HG03108 (cell line): Measurements from ENCODE around the gene A2ML1.
"Not testable (repeated sequence)": the region's sequence is repeated elsewhere in the genome, so short reads cannot be mapped to it uniquely, and the experiment has no call there.

ENCODE experiments used
- ATAC-seq: cut with Tn5 transposase; IDR thresholded peaks from one replicate; pipeline ENCODE4 v1.9.1; 2021; ENCODE audit warnings: moderate library complexity; ENCODE audit not compliant: unreplicated experiment

A2ML1 gene

DNA sequence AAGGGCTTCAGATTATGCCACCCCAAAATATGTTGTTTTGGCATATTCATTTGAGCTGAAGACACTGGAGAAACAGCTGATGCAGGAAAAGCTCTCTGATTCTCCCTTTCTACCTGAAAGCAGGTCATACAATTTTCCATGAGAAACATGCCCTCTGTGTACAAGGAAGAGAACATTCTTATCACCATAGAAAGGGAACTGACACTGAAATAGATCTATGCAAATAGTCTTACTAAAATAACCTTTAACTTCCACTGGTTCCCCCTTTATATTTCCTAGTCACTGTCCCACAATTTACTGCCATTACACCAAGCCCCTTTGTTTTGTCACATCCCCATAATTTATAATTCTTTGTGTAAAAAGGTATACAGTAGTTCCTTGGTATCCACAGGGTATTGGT, 82.2 kb downstream of the A2ML1 start:
- ATAC-seq: no peak

DNA sequence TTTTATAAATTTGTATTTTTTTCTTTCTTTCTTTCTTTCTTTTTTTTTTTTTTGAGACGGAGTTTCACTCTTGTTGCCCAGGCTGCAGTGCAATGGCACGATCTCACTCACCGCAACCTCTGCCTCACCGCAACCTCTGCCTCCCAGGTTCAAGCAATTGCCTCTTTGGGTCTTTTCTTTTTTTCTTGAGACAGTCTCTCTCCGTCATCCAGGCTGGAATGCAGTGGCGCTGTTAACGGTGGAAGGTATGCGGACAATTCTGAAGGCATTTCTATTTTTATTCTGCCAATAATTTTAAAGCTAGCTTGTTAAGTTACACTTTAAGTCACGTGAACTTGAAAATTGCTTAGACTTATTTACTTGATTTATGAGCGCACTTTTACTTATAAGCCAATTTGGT, 83.1 kb downstream of the A2ML1 start:
- ATAC-seq: no peak

DNA sequence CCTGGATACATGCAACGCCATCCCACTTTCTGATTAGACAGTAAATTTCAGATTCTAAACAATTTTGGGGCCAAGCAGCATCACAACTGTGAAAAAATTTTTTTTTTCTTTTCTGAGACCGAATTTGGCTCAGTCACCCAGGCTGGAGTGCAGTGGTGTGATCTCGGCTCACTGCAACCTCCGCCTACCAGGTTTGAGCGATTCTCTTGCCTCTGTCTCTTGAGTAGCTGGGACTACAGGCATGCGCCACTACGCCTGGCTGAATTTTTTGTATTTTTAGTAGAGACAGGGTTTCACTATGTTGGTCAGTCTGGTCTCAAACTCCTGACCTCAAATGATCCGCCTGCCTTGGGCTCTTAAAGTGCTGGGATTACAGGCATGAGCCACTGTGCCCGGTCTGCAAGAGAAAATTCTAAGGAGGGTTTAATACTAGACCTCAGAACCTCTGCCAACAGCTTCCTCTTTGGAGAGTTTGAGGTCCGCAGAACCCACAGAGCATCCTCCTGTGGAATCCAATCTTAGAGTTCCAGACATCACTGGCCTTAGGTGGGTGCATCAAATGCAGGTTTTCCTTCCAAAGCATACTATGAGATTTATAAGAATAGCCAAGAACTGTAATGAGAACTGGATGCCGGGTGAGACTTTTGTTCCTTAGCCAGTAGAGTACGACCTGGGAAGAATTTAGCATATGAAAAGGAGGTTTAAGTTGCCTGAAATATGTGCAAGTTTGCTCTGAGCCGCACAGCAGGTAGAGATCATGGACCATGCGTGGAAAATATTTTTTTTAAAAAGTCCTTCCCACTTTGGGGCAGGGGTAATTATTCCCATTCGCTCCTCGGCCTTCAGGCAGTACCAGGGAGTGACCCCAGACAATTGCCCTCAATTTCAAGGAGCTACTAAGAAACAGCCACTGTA, 84.1 kb downstream of the A2ML1 start:
- ATAC-seq: no peak

DNA sequence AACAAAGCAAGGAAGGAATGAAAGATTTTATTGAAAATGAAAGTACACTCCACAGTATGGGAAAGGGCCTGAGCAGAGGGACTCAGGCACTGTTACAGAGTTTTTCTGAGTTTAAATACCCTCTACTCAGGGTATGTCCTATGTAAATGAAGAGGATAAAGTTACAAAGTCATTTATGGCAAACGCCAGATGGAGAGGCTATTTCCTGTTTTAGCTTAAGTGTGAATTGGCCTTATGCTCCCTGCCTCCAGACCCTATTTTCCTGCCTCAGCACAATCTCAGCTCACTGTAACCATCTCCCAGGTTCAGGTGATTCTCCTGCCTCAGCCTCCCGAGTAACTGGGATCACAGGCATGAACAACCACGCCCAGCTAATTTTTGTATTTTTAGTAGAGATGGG, 85.1 kb downstream of the A2ML1 start:
- ATAC-seq: no peak

DNA sequence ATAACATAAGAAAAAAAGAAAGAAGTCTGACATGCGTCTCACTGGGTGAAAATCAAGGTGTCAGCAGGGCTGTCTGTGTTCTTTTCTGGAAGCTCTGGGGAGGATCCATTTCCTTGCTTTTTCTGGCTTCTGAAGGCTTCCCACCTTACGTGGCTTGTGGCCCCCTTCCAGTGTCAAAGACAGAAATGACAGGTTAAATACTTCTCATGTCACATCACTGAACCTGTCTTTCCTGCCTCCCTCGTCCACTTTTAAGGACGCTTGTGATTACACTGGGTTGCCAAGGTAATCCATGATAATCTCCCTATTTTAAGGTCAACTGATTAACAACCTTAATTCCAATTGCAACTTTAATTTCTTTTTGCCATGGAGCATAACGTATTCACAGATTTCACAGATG, 87.3 kb downstream of the A2ML1 start:
- no peak for ATAC-seq

DNA sequence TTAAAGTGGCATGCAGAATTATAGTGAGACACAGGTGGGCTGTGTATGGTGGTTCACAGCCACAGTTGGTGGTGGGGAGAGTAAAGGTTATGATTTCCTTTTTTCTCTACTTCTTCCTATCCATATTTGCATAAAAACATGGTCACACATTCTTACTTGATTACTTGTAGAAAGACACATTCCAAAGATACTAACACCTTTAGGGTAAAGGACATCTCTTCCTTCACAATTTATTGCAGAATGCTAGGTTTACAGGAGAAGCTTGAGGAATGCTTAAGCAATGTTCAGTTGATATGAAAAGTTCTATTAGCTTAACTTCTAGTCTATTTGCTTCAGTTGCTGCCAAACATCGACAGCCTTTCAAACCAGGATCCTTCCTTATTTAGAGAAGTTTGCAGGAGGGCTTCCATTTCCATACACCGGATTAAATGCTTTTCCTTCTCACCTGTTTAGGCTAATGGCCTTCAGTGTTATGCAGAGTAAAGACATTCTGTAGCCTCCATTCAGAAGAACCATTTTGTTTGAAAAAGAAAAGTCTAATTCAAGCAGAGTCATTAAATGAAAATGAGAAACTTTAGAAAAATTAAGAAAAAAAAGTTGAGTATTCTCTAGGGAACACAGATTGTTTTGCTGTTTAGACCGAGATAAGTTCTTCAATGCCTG, 89.3 kb downstream of the A2ML1 start:
- no peak for ATAC-seq

DNA sequence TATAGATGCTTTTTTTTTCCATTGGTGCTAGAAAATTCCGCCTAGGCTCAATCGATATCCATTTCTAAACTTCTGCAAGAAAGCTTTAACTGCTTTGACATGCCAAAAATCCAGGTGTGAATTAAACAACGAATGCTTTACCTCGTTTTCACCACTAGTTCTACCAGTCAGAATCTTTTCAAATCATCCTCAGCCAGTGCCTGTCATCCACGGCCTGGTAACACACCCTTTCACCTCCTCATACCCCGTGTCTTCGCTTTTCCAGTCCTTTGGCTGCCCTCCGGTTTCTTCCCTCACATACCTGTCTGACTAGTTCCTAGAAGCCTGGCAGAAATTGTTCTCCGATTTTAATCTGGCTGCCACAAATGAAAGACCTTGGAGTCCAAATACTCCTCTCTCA, 90.5 kb downstream of the A2ML1 start:
- no peak for ATAC-seq

DNA sequence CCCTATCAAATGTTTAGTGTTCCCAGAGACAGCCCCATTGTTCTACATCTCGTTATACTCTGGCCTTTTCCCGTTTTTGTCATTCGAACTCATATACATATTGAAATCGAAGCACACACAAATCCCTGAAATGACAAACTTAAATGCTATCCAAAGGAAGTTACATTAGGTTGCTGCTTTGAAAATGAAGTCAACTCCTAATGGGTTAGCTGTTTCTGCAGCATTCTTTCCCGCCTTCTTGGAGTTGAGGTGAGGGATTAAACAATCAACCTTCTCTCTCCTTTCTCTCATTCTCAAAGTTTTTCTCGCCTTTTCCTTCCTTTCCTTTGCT, 91.2 kb downstream of the A2ML1 start:
- ATAC-seq: no peak

DNA sequence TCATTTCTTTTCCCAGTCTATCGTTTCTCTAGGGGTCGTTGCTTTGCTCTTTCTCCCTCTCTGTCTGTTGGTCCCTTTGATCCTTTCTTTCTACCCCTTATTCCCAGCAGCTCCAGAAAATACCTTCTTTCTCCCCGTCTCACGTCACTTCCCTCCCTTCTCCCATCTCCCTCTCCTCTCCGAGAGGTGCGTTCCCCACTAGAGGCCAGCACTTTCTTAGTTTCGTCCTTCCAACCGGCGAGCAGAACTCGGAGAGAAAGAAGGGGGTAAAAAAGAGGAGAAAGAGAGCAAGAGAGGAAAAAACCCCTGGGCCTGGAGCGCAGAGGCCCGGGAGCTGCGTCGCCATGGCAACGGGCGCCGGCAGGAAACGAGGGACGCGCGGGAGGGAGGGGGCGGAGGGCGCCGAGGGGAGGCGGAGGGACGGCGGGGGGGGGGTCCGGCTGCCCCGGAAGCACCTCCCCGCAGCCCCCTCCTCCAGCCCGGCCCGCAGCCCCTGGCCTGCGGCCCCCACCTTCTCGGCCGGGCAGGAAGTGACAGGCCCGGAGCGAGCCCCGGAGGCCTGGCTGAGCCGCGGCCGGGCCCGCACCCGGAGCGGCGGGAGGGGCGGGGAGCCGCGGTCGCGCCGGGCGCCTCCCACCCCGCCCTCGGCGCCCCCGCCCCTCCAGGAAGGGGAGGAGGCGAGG, 91.8 kb downstream of the A2ML1 start, which contains the start of gene PHC1:
PHC1 (plus strand) TSS at position 477 of the 683 bp plus-strand sequence. CDS start 3,169 bp downstream, outside the sequence.
- peak; percentile 62 for ATAC-seq

DNA sequence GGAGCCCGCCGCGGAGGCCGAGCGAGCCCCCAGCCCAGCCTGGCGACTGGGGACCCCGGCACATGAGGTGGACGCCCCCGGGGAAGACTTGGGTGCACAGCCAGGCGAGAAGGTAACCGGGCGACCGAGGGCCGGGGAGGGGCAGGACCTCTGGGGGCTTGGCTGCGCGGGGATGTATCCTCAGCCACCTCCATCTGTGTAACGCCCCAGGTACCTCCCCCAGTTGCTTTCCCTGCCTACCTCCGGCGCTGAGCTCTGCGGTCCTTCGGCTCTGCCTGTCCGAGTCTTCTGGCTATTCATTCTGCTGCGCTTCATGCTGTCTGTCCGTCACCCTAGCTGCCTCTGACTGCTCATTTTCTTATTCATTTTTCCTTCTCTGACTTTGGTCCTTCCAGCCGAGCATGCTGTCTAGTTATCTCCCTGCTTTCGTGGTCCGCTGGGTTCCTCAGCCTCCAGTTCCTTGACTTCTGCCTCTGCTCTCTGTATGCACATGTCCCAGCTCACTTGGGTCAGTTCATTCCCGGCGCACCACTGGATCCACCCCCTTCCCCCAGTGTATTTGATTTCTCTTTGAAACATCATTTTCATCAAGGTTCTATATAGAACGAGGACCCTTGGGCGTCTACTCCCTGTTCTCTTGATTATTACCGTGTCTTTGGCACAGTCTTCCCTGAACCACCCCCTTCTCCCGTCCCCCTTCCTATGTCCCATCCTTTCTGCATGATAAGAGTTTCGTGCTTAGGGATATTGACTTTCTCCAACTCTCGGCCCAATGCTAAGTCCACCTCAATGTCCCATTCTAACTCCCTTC, 92.5 kb downstream of the A2ML1 start:
- peak; percentile 53 for ATAC-seq

DNA sequence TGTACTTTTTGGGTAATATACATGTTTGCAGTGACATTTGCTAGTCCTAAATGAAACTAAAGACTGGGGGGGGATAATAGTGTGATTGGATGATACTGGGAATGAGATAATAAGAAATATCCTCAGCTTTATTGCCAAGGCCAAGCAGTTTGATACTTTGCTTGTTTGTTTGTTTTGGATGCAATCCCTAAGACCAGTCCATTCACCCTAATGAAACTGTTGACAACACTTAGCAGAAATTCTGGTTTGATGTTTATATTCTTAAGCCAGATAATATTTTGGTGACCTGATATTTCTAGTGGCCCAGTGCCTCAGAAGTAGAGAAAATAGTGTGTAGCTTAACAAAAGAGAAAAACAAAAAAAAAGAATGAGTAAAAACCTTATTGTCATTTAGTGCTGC, 93.7 kb downstream of the A2ML1 start:
- no peak for ATAC-seq

DNA sequence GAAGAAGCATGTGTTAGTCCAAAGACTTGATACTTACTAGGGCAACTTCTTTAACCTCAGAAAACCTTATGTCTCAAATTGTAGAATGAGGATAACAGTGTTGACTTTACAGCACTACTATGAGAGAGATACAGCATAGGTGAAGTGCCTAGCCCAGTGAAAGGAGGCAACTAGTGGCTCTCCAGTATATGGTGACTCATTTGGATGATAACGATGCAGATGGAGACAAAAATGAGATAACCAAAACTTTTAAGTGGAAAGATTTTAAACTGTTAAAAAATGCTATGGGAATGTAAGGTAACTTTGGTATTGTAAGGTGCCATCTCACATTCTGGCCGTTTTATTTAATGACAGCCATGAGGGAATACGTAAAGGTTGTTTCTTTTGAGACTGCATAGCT, 94.6 kb downstream of the A2ML1 start:
- no peak for ATAC-seq

DNA sequence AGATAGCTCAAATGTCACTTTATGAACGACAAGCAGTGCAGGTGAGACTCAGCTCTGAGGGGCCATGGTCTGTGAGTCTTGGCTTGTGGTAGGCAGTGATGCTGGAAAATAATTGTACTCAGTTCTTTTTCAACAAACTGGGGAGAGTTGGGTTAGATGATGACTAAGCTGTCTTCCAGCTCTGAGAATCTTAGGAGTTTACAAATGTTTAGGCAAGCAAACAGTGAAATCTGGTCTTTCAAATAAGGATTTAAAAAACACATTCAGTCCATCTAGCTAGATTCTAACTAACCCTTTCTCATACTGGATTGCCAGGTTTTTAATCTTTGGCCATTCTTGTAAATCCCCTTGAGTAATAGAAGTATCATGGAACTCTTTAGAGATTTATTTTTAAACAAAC, 95.3 kb downstream of the A2ML1 start:
- ATAC-seq: no peak

DNA sequence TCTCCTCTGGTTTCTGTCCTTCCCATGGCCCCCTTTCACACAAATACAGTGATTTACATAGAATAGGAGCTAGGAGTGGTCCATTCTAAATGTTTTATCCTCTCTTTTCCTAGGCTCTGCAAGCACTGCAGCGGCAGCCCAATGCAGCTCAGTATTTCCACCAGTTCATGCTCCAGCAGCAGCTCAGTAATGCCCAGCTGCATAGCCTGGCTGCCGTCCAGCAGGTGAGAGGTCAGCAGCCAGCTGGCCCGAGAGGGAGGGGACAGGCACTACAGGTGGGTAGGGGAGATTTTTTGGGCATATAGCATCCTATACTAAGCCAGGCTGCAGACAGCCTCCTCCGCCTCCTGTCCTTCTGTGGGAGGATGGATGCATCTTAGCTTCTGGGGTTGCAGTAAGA, 97.2 kb downstream of the A2ML1 start:
- not testable (repeated sequence) for ATAC-seq

DNA sequence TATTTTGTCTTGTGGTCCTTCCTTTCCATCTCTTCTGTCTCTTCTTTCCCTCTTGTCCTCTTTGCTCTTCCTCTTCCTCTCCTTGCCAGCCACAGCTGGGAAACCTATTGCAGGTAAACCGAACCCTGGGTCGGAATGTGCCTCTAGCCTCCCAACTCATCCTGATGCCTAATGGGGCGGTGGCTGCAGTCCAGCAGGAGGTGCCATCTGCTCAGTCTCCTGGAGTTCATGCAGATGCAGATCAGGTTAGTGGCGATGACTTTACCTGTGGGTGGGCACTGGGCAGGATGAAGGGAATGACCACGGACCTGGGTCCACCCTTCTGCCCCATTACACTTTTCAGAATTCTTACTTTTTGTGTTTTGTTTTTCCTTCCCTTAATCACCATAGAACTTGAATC, 100.1 kb downstream of the A2ML1 start:
- no peak for ATAC-seq
